HTERT RPE-1 (cell line): ENCODE results near the gene NFYA.
"Not testable (repeated sequence)": the region's sequence is repeated elsewhere in the genome, so short reads cannot be mapped to it uniquely, and the experiment has no call there.

Experiments
- in situ Hi-C: fragments of 300-500 bp; cut with MboI; formaldehyde crosslinking; loops from 4 replicates; pipeline ENCODE4 v1.14.3; 2020; ENCODE audit warnings: low sequenced_read_pairs

Gene NFYA

GRCh38 chr6:41100871-41101287 lies 28.1 kb downstream of the NFYA start:
- in situ Hi-C loops, result no loop called here

GRCh38 chr6:41103847-41104246 lies 31.1 kb downstream of the NFYA start:
- in situ Hi-C loops, result no loop called here

GRCh38 chr6:41111017-41111416 lies 38.2 kb downstream of the NFYA start:
- in situ Hi-C loops, result no loop called here

- in situ Hi-C loops, result not testable (repeated sequence)
Measured at GRCh38 chr6:41115027-41115426, 42.3 kb downstream of the NFYA start.

- in situ Hi-C loops, result no loop called here
Measured at GRCh38 chr6:41119508-41119907, 46.7 kb downstream of the NFYA start.

GRCh38 chr6:41120058-41120457 lies 47.3 kb downstream of the NFYA start:
- in situ Hi-C loops, result no loop called here

GRCh38 chr6:41122373-41122772 lies 49.6 kb downstream of the NFYA start:
- in situ Hi-C loops, result no loop called here

GRCh38 chr6:41122918-41123317 lies 50.1 kb downstream of the NFYA start:
- in situ Hi-C loops, result no loop called here

GRCh38 chr6:41125282-41125681 lies 52.5 kb downstream of the NFYA start:
- in situ Hi-C loops, result no loop called here

- in situ Hi-C loops, result no loop called here
Measured at GRCh38 chr6:41132254-41132653, 59.5 kb downstream of the NFYA start.

- in situ Hi-C loops, result no loop called here
Measured at GRCh38 chr6:41135062-41135832, 62.5 kb downstream of the NFYA start.

- in situ Hi-C loops, result no loop called here
Measured at GRCh38 chr6:41136911-41137310, 64.1 kb downstream of the NFYA start.

GRCh38 chr6:41147917-41148316 lies 75.1 kb downstream of the NFYA start:
- in situ Hi-C loops, result no loop called here
